T-helper 1 cell treated with Interleukin-12 subunit alpha and Interleukin-12 subunit beta and Interleukin-4 antibody, amounts not matched to agents 30 μg/mL and 1 μg/mL, for 36 hours (primary cell): ENCODE measurements around the gene CCDC142.
"Not testable (repeated sequence)": the region's sequence is repeated elsewhere in the genome, so short reads cannot be mapped to it uniquely, and the experiment has no call there.

ENCODE experiments used
- H3K27ac Mint-ChIP-seq: one replicate; pipeline ENCODE4 v1.8.0; 2021; ENCODE audit warnings: mild to moderate bottlenecking, mixed read lengths
- H3K27me3 Mint-ChIP-seq: one replicate; pipeline ENCODE4 v1.8.0; 2021; ENCODE audit warnings: low read depth, mixed read lengths
- H3K36me3 Mint-ChIP-seq: one replicate; pipeline ENCODE4 v1.8.0; 2021; ENCODE audit warnings: low read depth, mixed read lengths
- H3K4me1 Mint-ChIP-seq: one replicate; pipeline ENCODE4 v1.8.0; 2021; ENCODE audit warnings: low read depth, mixed read lengths
- H3K4me3 Mint-ChIP-seq: one replicate; pipeline ENCODE4 v1.8.0; 2021; ENCODE audit warnings: mild to moderate bottlenecking, moderate library complexity, mixed read lengths
- H3K9me3 Mint-ChIP-seq: one replicate; pipeline ENCODE4 v1.8.0; 2021; ENCODE audit warnings: mixed read lengths

The CCDC142 gene

GRCh38 chr2:74472086-74472944 is 10.5 kb downstream of the CCDC142 start, which contains the start of gene MRPL53:
MRPL53 (minus strand) TSS chr2:74472680; CDS start chr2:74472660, 20 bp downstream.
- peak within 1 kb of the TSS; percentile 98 for H3K4me3 Mint-ChIP-seq
- peak within 1 kb of the TSS; percentile 98 for H3K27ac Mint-ChIP-seq
- peaks cover 22% of the 10 kb centered on the region for H3K4me1 Mint-ChIP-seq
- H3K27me3 Mint-ChIP-seq = no peaks in the 10 kb centered on the region
- no peaks in the 10 kb centered on the region for H3K9me3 Mint-ChIP-seq
- H3K36me3 Mint-ChIP-seq = peaks cover 25% of the 10 kb centered on the region

- peaks cover 22% of the 10 kb centered on the region for H3K4me1 Mint-ChIP-seq
- peaks cover 24% of the 10 kb centered on the region for H3K36me3 Mint-ChIP-seq
- H3K4me3 Mint-ChIP-seq = peak overlapping the region; percentile 98
- peak overlapping the region; percentile 98 for H3K27ac Mint-ChIP-seq
- no peaks in the 10 kb centered on the region for H3K27me3 Mint-ChIP-seq
- no peaks in the 10 kb centered on the region for H3K9me3 Mint-ChIP-seq
Observed at GRCh38 chr2:74471332-74472065, 11.3 kb downstream of the CCDC142 start.

- Mint-ChIP-seq H3K4me1 (peaks cover 25% of the 10 kb centered on the region), H3K27ac (peak overlapping the region; percentile 68), H3K36me3 (peaks cover 24% of the 10 kb centered on the region), H3K4me3 (peak overlapping the region; percentile 66)
- not testable (repeated sequence) for H3K27me3 Mint-ChIP-seq, H3K9me3 Mint-ChIP-seq
Observed at GRCh38 chr2:74470742-74471141, 12.1 kb downstream of the CCDC142 start.

- Mint-ChIP-seq H3K9me3 (no peaks in the 10 kb centered on the region), H3K27ac (peak overlapping the region; percentile 77), H3K36me3 (peaks cover 15% of the 10 kb centered on the region), H3K4me1 (peaks cover 20% of the 10 kb centered on the region), H3K27me3 (no peaks in the 10 kb centered on the region), H3K4me3 (peak overlapping the region; percentile 99)
Observed at GRCh38 chr2:74464406-74464805, 18.4 kb downstream of the CCDC142 start.

- Mint-ChIP-seq H3K4me1 (peaks cover 27% of the 10 kb centered on the region), H3K36me3 (peaks cover 16% of the 10 kb centered on the region), H3K27ac (peak overlapping the region; percentile 31), H3K9me3 (no peaks in the 10 kb centered on the region), H3K27me3 (no peaks in the 10 kb centered on the region), H3K4me3 (peak overlapping the region; percentile 41)
Observed at GRCh38 chr2:74462786-74463105, 20.1 kb downstream of the CCDC142 start.

GRCh38 chr2:74462054-74462785 is 20.6 kb downstream of the CCDC142 start:
- Mint-ChIP-seq H3K27ac (no peak overlapping the region), H3K9me3 (no peaks in the 10 kb centered on the region), H3K4me3 (no peak overlapping the region), H3K4me1 (peaks cover 28% of the 10 kb centered on the region), H3K36me3 (peaks cover 17% of the 10 kb centered on the region), H3K27me3 (no peaks in the 10 kb centered on the region)

- peaks cover 21% of the 10 kb centered on the region for H3K36me3 Mint-ChIP-seq
- H3K4me1 Mint-ChIP-seq = peaks cover 35% of the 10 kb centered on the region
- H3K27me3 Mint-ChIP-seq = no peaks in the 10 kb centered on the region
- H3K4me3 Mint-ChIP-seq = no peak overlapping the region
- H3K9me3 Mint-ChIP-seq = no peaks in the 10 kb centered on the region
- H3K27ac Mint-ChIP-seq = no peak overlapping the region
Observed at GRCh38 chr2:74461187-74462053, 21.4 kb downstream of the CCDC142 start.

- H3K9me3 Mint-ChIP-seq, H3K27me3 Mint-ChIP-seq: not testable (repeated sequence)
- H3K36me3 Mint-ChIP-seq = peaks cover 28% of the 10 kb centered on the region
- H3K4me1 Mint-ChIP-seq = peaks cover 37% of the 10 kb centered on the region
- H3K4me3 Mint-ChIP-seq = peak overlapping the region; percentile 94
- peak overlapping the region; percentile 26 for H3K27ac Mint-ChIP-seq
Observed at GRCh38 chr2:74460187-74460586, 22.6 kb downstream of the CCDC142 start.

- H3K36me3 Mint-ChIP-seq = peaks cover 32% of the 10 kb centered on the region
- H3K27ac Mint-ChIP-seq = peak overlapping the region; percentile 66
- peaks cover 41% of the 10 kb centered on the region for H3K4me1 Mint-ChIP-seq
- not testable (repeated sequence) for H3K27me3 Mint-ChIP-seq, H3K9me3 Mint-ChIP-seq
- H3K4me3 Mint-ChIP-seq = peak overlapping the region; percentile 94
Observed at GRCh38 chr2:74459503-74460118, 23.2 kb downstream of the CCDC142 start.

- peaks cover 42% of the 10 kb centered on the region for H3K4me1 Mint-ChIP-seq
- H3K9me3 Mint-ChIP-seq = no peaks in the 10 kb centered on the region
- no peaks in the 10 kb centered on the region for H3K27me3 Mint-ChIP-seq
- peak overlapping the region; percentile 94 for H3K4me3 Mint-ChIP-seq
- H3K36me3 Mint-ChIP-seq = peaks cover 32% of the 10 kb centered on the region
- H3K27ac Mint-ChIP-seq = peak overlapping the region; percentile 99
Observed at GRCh38 chr2:74458938-74459363, 23.8 kb downstream of the CCDC142 start.

- peak within 1 kb of the TSS; percentile 94 for H3K4me3 Mint-ChIP-seq
- H3K36me3 Mint-ChIP-seq = peaks cover 32% of the 10 kb centered on the region
- peaks cover 42% of the 10 kb centered on the region for H3K4me1 Mint-ChIP-seq
Observed at GRCh38 chr2:74458132-74458937, 24.5 kb downstream of the CCDC142 start, which contains the start of gene WBP1. WBP1 (plus strand) TSS chr2:74458438; CDS start chr2:74458603, 165 bp downstream.

GRCh38 chr2:74457549-74458131 is 25.2 kb downstream of the CCDC142 start:
- Mint-ChIP-seq H3K27me3 (no peaks in the 10 kb centered on the region), H3K36me3 (peaks cover 27% of the 10 kb centered on the region), H3K4me3 (peak overlapping the region; percentile 94), H3K27ac (peak overlapping the region; percentile 99), H3K4me1 (peaks cover 47% of the 10 kb centered on the region), H3K9me3 (no peaks in the 10 kb centered on the region)

More at GRCh38 chr2:74458132-74458937, 24.5 kb downstream of the CCDC142 start, which contains the start of gene WBP1:
- Mint-ChIP-seq H3K27ac (peak within 1 kb of the TSS; percentile 99), H3K27me3 (no peaks in the 10 kb centered on the region), H3K9me3 (no peaks in the 10 kb centered on the region)
